Skeletal muscle tissue (tissue), 4 donors: ENCODE data around the gene OR9A4. TPM values are rescaled to one million over a fixed set of nuclear protein-coding genes. Genes with fewer than 3 reads are reported as not detected.

Experiments used
- H3K27ac ChIP-seq: one replicate; pipeline ENCODE4 v1.7.0; 2013; ENCODE audit warnings: mild to moderate bottlenecking, low read depth, low read length, inconsistent platforms
- H3K27me3 ChIP-seq, 3 donors: one replicate each; pipeline ENCODE4 v1.7.0; 2013; ENCODE audit warnings: low read length in 3 of 3; ENCODE audit not compliant: control insufficient read depth in 3 of 3, insufficient read depth in 3 of 3
- H3K36me3 ChIP-seq, 3 donors: one replicate each; pipeline ENCODE4 v1.7.0; 2013; ENCODE audit warnings: low read length in 3 of 3; ENCODE audit not compliant: control insufficient read depth in 3 of 3, insufficient read depth in 3 of 3
- H3K4me1 ChIP-seq, 3 donors: one replicate each; pipeline ENCODE4 v1.7.0; 2013; ENCODE audit warnings: low read length in 3 of 3, mild to moderate bottlenecking in 3 of 3; ENCODE audit not compliant: control insufficient read depth in 3 of 3, insufficient read depth in 3 of 3
- H3K4me3 ChIP-seq, 3 donors: one replicate each; pipeline ENCODE4 v1.7.0; 2013; ENCODE audit warnings: low read length in 3 of 3
- H3K9ac ChIP-seq, 3 donors: one replicate each; pipeline ENCODE4 v1.7.0; 2013; ENCODE audit warnings: low read length in 3 of 3, mild to moderate bottlenecking in 3 of 3, moderate library complexity in 2 of 3, low read depth in 1 of 3
- H3K9me3 ChIP-seq, 3 donors: one replicate each; pipeline ENCODE4 v1.7.0; 2013; ENCODE audit warnings: low read length in 3 of 3; ENCODE audit not compliant: control insufficient read depth in 3 of 3
- total RNA-seq: library from RNA; depleted of rRNA; stranded (reverse); fragments of >200 nt; gene quantifications from one replicate; pipeline ENCODE4 v1.2.3, GENCODE V29; 2014
- donor health status: Osteomylitis.

OR9A4 gene
- total RNA-seq, 1 donor from 2014 or later, result 0.52 TPM

- H3K9me3 ChIP-seq, result no peaks in the 10 kb centered on the region
These were observed 27.6 kb downstream of the OR9A4 start for GRCh38 chr7:141943846-141944245.

GRCh38 chr7:141944811-141945210, 28.6 kb downstream of the OR9A4 start:
- Histone ChIP-seq H3K9me3 (no peaks in the 10 kb centered on the region), H3K27me3 (no peaks in the 10 kb centered on the region), H3K36me3 (no peaks in the 10 kb centered on the region), H3K27ac (no peak overlapping the region), H3K4me1 (no peaks in the 10 kb centered on the region), H3K4me3 (no peak overlapping the region), H3K9ac (no peak overlapping the region)

More at GRCh38 chr7:141943846-141944245, 27.6 kb downstream of the OR9A4 start:
- Histone ChIP-seq H3K36me3 (no peaks in the 10 kb centered on the region), H3K27ac (no peak overlapping the region), H3K4me1 (no peaks in the 10 kb centered on the region), H3K4me3 (no peak overlapping the region), H3K9ac (no peak overlapping the region), H3K27me3 (no peaks in the 10 kb centered on the region)

GRCh38 chr7:141945356-141945755, 29.2 kb downstream of the OR9A4 start:
- Histone ChIP-seq H3K9me3 (no peaks in the 10 kb centered on the region), H3K9ac (no peak overlapping the region), H3K27ac (no peak overlapping the region), H3K36me3 (no peaks in the 10 kb centered on the region), H3K4me3 (no peak overlapping the region), H3K27me3 (no peaks in the 10 kb centered on the region), H3K4me1 (no peaks in the 10 kb centered on the region)

- Histone ChIP-seq H3K9me3 (no peaks in the 10 kb centered on the region), H3K4me3 (no peak within 1 kb of the TSS), H3K4me1 (no peaks in the 10 kb centered on the region), H3K9ac (no peak within 1 kb of the TSS), H3K27me3 (no peaks in the 10 kb centered on the region), H3K36me3 (no peaks in the 10 kb centered on the region), H3K27ac (no peak within 1 kb of the TSS)
These were observed 30.6 kb downstream of the OR9A4 start, which contains the start of gene CLEC5A for GRCh38 chr7:141946796-141947195. Gene CLEC5A (minus strand): TSS chr7:141946974. CDS start chr7:141946292, 682 bp downstream.

GRCh38 chr7:141949021-141949420, 32.8 kb downstream of the OR9A4 start:
- Histone ChIP-seq H3K36me3 (no peaks in the 10 kb centered on the region), H3K4me1 (no peaks in the 10 kb centered on the region), H3K4me3 (no peak overlapping the region), H3K27me3 (no peaks in the 10 kb centered on the region), H3K9me3 (no peaks in the 10 kb centered on the region), H3K9ac (no peak overlapping the region), H3K27ac (no peak overlapping the region)

- Histone ChIP-seq H3K9ac (no peak overlapping the region), H3K4me3 (no peak overlapping the region), H3K9me3 (no peaks in the 10 kb centered on the region), H3K36me3 (no peaks in the 10 kb centered on the region), H3K4me1 (no peaks in the 10 kb centered on the region), H3K27me3 (no peaks in the 10 kb centered on the region), H3K27ac (no peak overlapping the region)
These were observed 33.3 kb downstream of the OR9A4 start for GRCh38 chr7:141949451-141949850.

- Histone ChIP-seq H3K9ac (no peak overlapping the region), H3K4me3 (no peak overlapping the region), H3K27ac (no peak overlapping the region), H3K36me3 (no peaks in the 10 kb centered on the region), H3K4me1 (no peaks in the 10 kb centered on the region), H3K27me3 (no peaks in the 10 kb centered on the region), H3K9me3 (no peaks in the 10 kb centered on the region)
These were observed 33.7 kb downstream of the OR9A4 start for GRCh38 chr7:141949911-141950310.

GRCh38 chr7:141950806-141951205, 34.6 kb downstream of the OR9A4 start:
- Histone ChIP-seq H3K27me3 (no peaks in the 10 kb centered on the region), H3K4me3 (no peak overlapping the region), H3K4me1 (no peaks in the 10 kb centered on the region), H3K27ac (no peak overlapping the region), H3K9ac (no peak overlapping the region), H3K36me3 (no peaks in the 10 kb centered on the region), H3K9me3 (no peaks in the 10 kb centered on the region)

GRCh38 chr7:141952461-141952860, 36.3 kb downstream of the OR9A4 start:
- Histone ChIP-seq H3K36me3 (no peaks in the 10 kb centered on the region), H3K9me3 (no peaks in the 10 kb centered on the region), H3K27me3 (no peaks in the 10 kb centered on the region), H3K9ac (no peak overlapping the region), H3K27ac (no peak overlapping the region), H3K4me3 (no peak overlapping the region), H3K4me1 (no peaks in the 10 kb centered on the region)

GRCh38 chr7:141954334-141954733, 38.1 kb downstream of the OR9A4 start:
- Histone ChIP-seq H3K4me3 (no peak overlapping the region), H3K27ac (no peak overlapping the region), H3K27me3 (no peaks in the 10 kb centered on the region), H3K36me3 (no peaks in the 10 kb centered on the region), H3K9ac (no peak overlapping the region), H3K4me1 (no peaks in the 10 kb centered on the region), H3K9me3 (no peaks in the 10 kb centered on the region)

GRCh38 chr7:141956084-141956483, 39.9 kb downstream of the OR9A4 start:
- H3K4me3 ChIP-seq, result no peak overlapping the region
- H3K27ac ChIP-seq, result no peak overlapping the region
- H3K9ac ChIP-seq, result no peak overlapping the region
- no peaks in the 10 kb centered on the region for H3K4me1 ChIP-seq
- no peaks in the 10 kb centered on the region for H3K36me3 ChIP-seq
- no peaks in the 10 kb centered on the region for H3K9me3 ChIP-seq
- H3K27me3 ChIP-seq, result no peaks in the 10 kb centered on the region
